ENCODE results near the gene LAMC1.

DNA sequence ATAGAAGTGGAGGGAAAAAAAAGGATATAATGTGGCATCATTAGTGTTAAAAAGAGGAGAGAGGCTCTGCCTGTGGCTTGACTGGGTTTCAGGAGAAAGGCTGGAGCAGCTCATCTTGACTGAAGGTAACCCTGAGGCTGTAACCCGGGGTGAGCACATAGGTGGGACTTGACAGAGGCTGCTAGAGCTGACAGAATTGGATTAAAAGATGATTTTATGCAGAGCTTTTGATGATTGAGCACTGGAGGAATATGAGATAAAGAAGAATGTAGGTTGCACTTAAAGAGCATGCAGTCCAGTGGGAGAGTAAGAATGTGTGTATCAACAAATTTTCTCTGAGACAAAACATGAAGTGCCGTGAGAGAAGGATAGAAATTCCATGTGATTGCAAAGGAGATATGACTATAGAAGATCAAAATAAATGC, 17.3 kb downstream of the LAMC1 start:
- TF ChIP-seq, protein P1, sequence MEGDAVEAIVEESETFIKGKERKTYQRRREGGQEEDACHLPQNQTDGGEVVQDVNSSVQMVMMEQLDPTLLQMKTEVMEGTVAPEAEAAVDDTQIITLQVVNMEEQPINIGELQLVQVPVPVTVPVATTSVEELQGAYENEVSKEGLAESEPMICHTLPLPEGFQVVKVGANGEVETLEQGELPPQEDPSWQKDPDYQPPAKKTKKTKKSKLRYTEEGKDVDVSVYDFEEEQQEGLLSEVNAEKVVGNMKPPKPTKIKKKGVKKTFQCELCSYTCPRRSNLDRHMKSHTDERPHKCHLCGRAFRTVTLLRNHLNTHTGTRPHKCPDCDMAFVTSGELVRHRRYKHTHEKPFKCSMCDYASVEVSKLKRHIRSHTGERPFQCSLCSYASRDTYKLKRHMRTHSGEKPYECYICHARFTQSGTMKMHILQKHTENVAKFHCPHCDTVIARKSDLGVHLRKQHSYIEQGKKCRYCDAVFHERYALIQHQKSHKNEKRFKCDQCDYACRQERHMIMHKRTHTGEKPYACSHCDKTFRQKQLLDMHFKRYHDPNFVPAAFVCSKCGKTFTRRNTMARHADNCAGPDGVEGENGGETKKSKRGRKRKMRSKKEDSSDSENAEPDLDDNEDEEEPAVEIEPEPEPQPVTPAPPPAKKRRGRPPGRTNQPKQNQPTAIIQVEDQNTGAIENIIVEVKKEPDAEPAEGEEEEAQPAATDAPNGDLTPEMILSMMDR (IDR thresholded peaks at IDR 0.05): no peak
- TF ChIP-seq POLR2A (IDR thresholded peaks at IDR 0.05; ENCODE audit: low read depth): no peak
- no peak for TF ChIP-seq EP300 (IDR thresholded peaks at IDR 0.05)
